22Rv1 (cell line): Measurements from ENCODE around the gene KDM4B.

Source experiments
- ZFX ChIP-seq: fragments of 450-650 bp; IDR thresholded peaks from 2 replicates; pipeline ENCODE4 v1.6.1; 2017; ENCODE audit warnings: antibody characterized with exemption, borderline replicate concordance
- TF ChIP-seq, protein P1 (sequence below): fragments of 450-650 bp; IDR thresholded peaks from 2 replicates; pipeline ENCODE4 v1.5.1; 2017; ENCODE audit warnings: mild to moderate bottlenecking

DNA sequence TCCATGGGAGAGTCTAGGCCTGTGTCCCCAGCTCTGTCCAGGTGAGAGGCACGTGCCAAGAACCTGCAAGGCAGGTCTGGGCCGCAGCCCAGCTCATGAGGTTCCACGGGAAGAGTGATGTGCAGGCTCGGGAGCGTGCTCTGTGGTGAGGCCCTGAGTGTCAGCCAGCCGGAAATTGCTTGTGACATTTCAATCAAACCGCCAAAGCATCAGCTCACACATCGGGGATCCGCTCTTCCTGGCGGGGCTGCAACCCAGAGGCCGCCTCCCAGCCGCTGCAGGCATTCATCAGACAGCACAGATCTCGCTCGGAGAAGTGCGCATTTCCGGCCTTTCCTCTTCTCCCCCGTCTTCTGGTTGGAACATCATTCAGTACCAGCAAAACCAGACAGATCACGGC lies 109.3 kb downstream of the KDM4B start:
- TF ChIP-seq, protein P1, sequence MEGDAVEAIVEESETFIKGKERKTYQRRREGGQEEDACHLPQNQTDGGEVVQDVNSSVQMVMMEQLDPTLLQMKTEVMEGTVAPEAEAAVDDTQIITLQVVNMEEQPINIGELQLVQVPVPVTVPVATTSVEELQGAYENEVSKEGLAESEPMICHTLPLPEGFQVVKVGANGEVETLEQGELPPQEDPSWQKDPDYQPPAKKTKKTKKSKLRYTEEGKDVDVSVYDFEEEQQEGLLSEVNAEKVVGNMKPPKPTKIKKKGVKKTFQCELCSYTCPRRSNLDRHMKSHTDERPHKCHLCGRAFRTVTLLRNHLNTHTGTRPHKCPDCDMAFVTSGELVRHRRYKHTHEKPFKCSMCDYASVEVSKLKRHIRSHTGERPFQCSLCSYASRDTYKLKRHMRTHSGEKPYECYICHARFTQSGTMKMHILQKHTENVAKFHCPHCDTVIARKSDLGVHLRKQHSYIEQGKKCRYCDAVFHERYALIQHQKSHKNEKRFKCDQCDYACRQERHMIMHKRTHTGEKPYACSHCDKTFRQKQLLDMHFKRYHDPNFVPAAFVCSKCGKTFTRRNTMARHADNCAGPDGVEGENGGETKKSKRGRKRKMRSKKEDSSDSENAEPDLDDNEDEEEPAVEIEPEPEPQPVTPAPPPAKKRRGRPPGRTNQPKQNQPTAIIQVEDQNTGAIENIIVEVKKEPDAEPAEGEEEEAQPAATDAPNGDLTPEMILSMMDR = no peak
- no peak for TF ChIP-seq ZFX
